Renal cortex interstitium (tissue), 15 donors: Measurements from ENCODE around the gene SYPL2. TPM values are rescaled to one million over a fixed set of nuclear protein-coding genes. Genes with fewer than 3 reads are reported as not detected.
"Not testable (repeated sequence)": the region's sequence is repeated elsewhere in the genome, so short reads cannot be mapped to it uniquely, and the experiment has no call there.

Experiments
- DNase-seq, 11 donors: peaks; one replicate each; pipeline ENCODE4 v3.0.0-alpha.2; 2013; ENCODE audit warnings: low read depth in 9 of 11, low spot score in 4 of 11; ENCODE audit errors: extremely low read depth in 1 of 11
- long read RNA-seq, 16 experiments: transcript quantifications; one replicate each; lab custom pipeline, GENCODE V29; 2026
- polyA plus RNA-seq, 3 donors: library from polyadenylated mRNA; unstranded; fragments of 120-200 nt; gene quantifications; one replicate each; pipeline ENCODE4 v1.2.1, GENCODE V29; 2013; ENCODE audit not compliant: insufficient read length in 3 of 3

SYPL2 gene
- 10 to 100 TPM in 2 of 3 donors, 1 to 10 TPM in 1; 8.6 to 15.0 (median 10.8) TPM for polyA plus RNA-seq
- long read RNA-seq, donor 1, partial matches to known transcripts, result 0 of 1 reads
- long read RNA-seq, donor 1, other reads (novel, unspliced or antisense), result 0 of 1 reads
- long read RNA-seq, donor 2, result 0 reads
- long read RNA-seq, donor 3, partial matches to known transcripts, result 0 of 1 reads
- long read RNA-seq, donor 3, other reads (novel, unspliced or antisense), result 0 of 1 reads
- long read RNA-seq, donor 4, partial matches to known transcripts, result 0 of 1 reads
- long read RNA-seq, donor 4, other reads (novel, unspliced or antisense), result 0 of 1 reads
- long read RNA-seq, donor 5, result 0 reads
- long read RNA-seq, donor 6, partial matches to known transcripts, result 0 of 1 reads
- long read RNA-seq, donor 6, other reads (novel, unspliced or antisense), result 0 of 1 reads
- long read RNA-seq, donor 7, partial matches to known transcripts, result 0 of 2 reads
- long read RNA-seq, donor 7, other reads (novel, unspliced or antisense), result 0 of 2 reads
- long read RNA-seq, donor 8, partial matches to known transcripts, result 0 of 2 reads
- long read RNA-seq, donor 8, other reads (novel, unspliced or antisense), result 0 of 2 reads
- long read RNA-seq, donor 9, partial matches to known transcripts, result 0 of 1 reads
- long read RNA-seq, donor 9, other reads (novel, unspliced or antisense), result 0 of 1 reads
- long read RNA-seq, donor 10, partial matches to known transcripts, result 0 of 2 reads
- long read RNA-seq, donor 10, other reads (novel, unspliced or antisense), result 0 of 2 reads
- long read RNA-seq, donor 11, result 0 reads
- long read RNA-seq, donor 12, result 0 reads
- long read RNA-seq, donor 13, partial matches to known transcripts, result 9 of 9 reads
- long read RNA-seq, donor 13, other reads (novel, unspliced or antisense), result 0 of 9 reads
- long read RNA-seq, donor 14, result 0 reads
- long read RNA-seq, donor 15, partial matches to known transcripts, result 0 of 1 reads
- long read RNA-seq, donor 15, other reads (novel, unspliced or antisense), result 0 of 1 reads
- long read RNA-seq, donor 16, partial matches to known transcripts, result 17 of 19 reads
- long read RNA-seq, donor 16, other reads (novel, unspliced or antisense), result 0 of 19 reads

DNA sequence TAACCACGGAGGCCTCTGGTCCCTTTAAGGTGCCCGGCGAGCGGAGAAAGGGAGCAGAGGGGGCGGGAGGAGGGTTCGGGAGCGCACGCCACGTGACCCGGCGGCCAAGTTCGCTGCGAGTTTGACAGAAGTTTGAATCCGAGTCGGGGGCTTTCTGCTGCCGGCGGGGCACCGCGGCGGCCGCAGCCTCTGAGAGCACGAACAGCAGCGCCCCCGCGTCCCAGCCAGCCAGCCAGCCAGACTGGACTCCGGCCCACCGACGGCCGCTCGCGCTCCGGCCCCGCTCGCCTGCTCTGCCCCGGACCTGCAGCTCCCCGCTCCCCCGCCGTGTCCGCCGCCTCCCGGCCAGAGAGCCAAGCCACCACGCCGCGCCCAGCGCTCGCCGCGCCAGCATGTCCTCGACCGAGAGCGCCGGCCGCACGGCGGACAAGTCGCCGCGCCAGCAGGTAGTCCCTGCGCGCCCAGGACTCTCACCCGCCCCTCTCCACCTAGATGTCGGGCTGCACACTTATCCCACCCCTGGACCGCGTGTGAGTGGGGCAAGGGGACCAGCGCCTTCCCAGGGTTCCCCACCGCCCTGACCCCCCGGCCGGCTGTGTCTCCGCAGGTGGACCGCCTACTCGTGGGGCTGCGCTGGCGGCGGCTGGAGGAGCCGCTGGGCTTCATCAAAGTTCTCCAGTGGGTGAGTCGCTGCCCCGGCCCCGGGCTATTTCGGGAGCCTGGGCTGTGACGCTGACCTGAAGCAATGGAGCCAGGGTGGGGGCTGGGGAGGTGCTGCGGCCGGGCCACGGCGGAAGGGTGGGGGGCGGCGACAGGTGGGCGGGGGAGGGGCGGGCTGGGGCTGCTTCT is at the start of gene SYPL2:
SYPL2 (plus strand) TSS at position 95 of the 849 bp plus-strand sequence; CDS start at position 393, 298 bp downstream.
- DNase-seq, result peak in 5 of 11 donors; percentile 30 to 47 (median 40)

DNA sequence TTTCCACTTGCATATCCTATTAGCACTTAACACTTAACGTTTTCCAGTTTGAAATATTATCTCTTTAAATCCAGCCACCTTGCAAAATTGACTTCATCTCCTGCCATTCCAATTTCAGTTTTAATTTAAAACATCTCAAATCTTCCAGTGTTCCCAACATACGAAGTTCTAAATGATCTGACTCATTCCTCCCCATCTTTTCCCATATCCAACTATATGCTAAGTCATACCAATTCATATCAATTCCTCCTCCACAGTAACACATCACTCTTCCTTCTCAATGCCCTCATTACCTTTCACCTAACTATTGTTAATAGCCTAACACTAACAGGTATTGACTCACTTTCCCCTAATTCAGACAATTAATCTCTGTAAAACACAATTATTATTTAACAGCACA is 42.8 kb upstream of the SYPL2 start:
- no peak for DNase-seq

DNA sequence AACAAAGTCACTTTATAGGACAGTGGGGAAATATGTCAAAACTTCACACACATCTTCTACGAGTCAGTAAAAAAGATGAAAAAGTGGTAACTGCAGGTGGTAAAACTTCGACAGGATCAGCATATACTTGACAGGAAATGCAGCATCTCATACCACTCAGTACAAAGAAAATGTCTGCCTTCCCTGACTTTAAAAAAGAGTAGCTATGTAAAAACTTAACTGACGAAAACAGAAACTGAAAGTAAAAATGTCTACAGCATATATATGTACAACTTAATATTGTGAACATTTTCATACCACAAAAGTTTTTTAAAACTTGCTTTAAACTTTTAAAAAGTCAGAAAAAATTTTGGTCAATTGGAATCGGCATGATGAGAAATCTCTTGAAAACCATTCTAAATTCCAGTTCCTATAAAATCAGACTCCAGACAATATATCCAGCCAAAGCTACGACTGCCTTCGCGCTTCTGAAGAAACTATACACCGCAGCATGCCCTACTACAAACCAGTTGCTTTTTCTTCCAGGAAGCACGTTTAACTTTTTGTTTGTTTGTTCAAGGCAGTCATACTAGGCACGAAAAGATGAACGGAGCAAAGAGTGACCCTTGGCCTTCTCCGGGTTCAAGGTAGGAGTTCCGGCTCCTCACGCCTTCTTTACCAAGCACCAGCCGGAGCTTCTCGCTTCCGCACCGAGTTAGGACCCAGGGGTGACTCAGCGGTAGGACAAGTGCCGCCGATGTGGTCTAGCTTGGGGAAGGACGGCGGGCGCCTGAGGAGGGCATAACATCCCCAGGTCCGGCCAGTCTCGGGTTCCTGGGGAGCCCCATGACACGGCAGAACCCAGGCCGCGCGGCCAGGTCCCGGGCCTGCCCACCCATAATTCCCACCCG is 40.7 kb upstream of the SYPL2 start:
- DNase-seq, result peak in 5 of 11 donors; percentile 0 to 18 (median 13)

DNA sequence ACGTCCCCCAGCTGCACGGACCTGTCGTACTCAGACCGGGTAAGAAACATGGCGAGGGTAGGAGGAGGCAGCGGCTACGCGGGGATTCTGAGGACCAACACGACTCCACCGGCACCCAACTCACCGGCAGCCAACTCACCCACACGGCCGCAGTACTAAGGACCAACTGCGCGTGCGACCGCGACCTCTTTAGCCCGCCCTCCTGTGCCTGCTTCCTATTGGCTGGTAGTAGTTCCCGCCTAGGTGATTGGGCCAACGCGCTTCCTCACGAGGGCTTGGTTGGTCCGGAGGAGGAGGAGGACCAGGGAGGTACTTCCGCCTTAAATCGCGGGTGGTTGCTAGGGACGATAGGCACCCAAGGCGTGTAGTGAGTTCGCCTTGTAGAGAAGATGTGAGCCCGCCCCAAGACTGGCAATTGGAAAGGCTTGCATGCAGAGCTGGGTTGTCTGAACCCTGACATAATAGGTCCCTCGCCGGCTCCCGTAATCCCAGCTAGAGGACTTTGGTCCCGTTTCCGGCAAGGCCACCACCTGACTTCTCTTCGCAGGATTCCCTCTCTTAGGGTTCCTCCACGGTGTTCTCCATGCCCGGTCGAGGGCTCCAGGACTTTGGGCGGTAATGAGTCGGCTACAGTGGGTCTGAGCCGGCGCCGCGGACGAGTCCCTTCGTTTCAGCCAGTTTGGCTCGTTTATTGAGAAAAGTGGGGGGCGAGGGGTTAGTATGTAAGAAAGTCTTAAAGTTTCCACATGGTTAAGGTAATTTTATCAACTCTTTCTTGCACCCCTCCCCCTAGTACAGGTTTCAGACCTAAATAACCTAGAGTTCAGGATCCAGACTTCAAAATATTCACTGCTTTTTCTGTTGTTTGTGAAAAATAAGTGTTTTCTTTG is 39.8 kb upstream of the SYPL2 start, which contains the start of gene PSMA5:
PSMA5 (minus strand) TSS at position 168 of the 890 bp plus-strand sequence; CDS start at position 50, 118 bp downstream.
- peak; percentile 89 to 98 (median 95) for DNase-seq

DNA sequence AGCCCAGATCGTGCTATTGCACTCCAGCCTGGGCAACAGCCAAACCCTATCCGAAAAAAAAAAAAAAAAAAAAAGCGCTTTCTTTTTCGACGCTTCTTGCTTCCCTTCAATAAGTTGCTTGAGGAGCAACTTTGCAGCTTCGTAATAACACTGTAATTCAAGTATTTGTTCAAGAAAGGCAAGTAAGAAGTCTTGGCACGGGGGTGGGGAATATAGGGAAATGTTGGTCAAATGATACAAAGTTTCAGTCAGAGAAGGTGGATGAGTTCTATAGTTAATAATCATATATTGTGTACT is 39.2 kb upstream of the SYPL2 start:
- peak in 1 of 11 donors; percentile 2 for DNase-seq

DNA sequence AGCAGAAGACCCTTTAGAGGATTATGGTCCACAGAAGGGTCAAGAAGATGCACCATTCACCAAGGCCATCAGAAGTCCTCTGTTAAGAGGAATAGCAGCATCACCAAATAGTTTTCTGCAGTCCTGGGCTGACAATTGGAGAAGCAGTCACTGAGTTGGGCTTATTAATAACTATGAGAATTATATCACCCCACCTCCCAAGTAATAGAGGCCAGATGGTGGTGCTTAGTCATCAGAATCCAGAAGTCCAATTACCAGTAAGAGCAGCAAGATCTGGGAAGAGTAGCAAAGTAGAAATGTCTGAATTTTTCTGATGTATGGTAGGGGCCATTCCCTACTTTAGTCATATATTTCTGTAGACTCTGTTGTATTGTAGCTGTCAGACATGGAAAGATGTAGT is 34.0 kb upstream of the SYPL2 start:
- no peak for DNase-seq

DNA sequence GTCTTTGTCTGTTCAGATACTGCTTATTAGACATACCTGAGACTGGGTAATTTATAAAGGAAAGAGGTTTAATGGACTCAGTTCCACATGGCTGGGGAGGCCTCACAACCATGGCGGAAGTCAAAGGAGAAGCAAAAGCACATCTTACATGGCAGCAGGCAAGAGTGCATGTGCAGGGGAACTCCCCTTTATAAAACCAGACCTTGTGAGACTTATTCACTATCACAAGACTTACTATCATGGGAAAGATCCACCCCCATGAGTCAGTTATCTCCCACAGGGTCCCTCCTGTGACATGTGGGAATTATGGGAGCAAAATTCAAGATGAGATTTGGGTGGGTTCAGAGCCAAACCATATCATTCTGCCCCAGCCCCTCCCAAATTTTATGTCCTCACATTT is 33.0 kb upstream of the SYPL2 start:
- no peak for DNase-seq

DNA sequence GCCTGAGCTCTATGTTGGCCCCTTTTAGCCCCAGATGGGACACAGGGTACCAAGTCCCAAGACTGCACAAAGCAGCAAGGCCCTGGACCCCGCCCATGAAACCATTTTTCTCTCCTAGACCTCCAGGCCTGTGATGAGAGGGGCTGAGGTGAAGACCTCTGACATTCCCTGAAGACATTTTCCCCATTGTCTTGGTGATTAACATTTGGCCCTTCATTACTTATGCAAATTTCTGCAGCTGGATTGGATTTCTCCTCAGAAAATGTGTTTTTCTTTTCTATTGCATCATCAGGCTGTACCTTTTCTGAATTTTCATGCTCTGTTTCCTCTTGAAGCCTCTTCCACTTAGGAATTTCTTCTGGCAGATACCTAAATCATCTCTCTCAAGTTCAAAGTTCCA is 31.9 kb upstream of the SYPL2 start:
- no peak for DNase-seq

DNA sequence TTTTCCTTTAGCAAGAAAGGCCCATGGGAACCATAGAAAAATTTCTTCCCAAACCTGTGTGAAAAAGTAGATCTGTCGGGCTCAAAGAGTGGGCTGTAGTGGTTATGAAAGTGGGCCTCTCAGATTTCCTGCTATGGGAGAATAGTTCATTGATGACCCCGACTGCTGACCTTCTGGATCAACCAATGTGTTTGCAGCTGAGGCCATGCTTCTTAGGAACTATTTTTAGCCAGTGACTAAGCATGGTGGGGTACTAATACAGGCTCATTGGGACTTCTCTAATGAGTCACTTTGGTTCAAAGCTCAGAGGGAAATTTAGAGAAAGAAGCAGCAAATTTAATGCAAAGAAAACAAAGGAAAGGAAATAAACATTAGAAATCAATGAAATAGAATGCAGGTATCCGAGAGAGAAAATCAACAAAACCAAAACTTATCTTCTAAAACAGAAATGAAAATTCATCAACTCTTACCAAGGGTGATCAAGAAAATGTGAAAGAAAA is 27.5 kb upstream of the SYPL2 start:
- DNase-seq, result no peak

DNA sequence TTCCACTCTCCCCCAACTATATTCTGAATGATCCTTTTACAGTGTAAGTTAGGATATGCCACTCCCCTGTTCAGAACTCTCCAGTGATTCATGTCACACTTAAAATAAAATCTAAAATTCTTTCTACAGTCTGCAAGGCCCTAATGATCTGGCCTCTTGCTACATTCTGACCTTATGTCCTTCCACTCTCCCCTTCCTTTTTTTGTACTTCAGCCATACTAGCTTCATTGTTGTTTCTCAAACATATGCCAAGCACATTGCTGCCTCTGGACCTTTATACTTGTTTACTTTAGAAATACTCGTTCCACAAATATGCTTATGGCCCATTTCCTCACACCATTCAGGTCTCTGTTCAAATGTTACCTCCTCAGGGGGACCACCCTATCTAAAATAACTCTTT is 25.3 kb upstream of the SYPL2 start:
- DNase-seq, result no peak

DNA sequence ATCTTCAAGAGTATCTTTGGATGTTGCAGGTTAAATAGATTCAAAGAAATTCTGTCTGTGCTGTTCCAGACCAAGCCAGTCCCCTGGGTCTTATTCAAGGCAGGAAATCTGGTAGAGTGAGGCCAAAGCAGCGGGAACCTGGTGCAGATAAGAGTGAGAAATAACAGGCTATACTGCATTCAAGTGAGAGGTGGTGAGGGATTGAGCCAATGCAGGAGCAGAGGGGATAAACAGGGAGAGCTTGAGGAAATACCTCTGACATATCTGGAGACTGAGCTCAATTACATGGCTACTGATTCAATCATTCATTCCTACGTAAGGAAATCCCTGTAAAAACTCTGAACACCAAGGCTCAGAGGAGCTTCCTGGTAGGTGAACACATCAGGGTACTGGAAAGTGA is 22.9 kb upstream of the SYPL2 start:
- no peak for DNase-seq

DNA sequence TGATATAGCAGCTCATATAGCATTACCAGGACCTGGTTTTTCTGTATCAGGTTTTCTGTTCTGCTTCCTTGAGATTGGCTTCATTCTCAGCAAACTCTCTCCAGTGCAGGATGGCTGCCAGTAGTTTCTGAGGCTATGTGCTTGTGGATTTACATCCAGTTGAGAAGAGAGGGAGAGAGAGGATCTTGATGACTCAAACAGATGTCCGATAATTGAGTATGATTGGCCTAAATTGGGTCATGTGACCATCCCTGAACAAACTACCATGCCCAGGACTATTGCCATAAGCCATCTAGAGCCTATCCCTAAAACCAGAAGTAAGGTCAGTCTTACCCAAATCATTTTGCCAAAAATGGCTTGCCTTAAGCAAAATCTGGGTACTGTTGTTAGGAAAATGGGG is 22.0 kb upstream of the SYPL2 start:
- no peak for DNase-seq

DNA sequence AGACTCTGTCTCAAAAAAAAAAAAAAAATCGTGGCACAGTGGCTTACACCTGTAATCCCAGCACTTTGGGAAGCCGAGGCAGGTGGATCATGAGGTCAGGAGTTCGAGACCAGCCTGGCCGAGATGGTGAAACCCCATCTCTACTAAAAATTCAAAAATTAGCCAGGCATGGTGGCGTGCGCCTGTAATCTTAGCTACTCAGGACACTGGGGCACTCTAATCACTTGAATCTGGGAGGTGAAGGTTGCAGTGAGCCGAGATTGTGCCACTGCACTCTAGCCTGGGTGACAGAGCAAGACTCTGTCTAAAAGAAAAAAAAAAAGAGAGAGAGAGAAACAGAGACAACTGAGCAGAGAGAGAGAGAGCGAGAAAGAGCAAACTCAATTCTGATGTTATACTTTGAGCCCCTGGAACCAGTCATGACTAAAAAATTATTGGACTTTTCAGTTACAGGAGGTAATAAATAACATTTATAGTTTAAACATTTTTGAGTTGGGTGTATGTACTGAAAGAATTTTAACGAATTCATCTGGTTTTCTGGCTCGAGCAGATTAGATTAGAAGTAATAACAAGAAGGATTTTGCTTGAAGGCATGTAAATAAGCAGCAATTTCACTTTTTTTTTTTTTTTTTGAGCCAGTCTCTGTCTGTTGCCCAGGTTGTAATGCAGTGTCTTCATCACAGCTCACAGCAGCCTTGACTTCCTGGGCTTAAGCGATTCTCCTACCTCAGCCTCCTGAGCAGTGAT is 20.2 kb upstream of the SYPL2 start:
- not testable (repeated sequence) for DNase-seq

DNA sequence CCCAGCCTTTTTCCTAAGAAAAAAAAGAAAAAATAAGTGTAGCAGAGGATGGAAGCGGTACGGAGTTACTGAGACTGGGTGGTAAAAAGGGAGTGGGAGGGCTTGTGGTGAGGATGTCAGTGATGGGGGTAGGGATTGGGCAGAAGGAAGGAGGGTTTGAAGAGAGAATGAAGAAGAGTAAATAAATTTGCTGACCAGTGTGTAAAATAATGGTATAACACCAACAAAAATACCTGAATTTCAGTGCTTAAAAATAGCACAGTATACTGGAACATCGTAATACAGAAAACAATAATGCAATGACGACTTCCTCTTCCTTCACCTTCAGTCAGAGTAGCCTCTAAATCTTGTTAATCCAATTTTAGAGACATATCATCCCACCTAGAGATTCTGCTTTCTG is 18.8 kb upstream of the SYPL2 start:
- DNase-seq, result no peak

DNA sequence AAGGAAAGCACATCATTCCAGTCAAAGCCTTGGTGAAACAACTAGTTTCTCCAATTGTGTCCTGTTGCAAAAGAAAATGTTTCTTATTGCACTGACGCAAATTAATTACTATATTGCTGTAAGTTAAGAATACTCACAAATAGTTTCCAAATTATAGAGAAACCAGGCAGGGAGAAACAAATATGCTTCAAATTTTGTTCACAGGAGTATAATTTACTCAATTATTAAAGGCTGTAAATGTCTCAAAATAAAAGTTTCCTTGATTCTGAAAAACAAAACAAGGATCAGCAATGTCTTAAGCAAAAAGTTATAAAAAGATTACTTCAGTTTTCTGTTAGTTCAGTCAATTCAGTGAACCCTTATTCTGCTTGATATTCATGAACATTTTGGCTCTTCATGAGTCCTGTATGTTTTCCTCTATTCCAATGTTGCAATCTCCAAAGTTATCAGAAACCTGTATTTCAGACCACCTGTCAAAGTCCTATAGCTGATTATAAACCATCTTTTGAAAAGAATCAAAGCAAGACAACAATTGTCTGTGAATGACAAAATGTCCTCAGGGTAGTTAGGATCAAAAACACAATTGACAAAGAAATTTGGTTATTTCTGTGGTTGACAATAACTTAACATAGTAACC is 11.7 kb upstream of the SYPL2 start:
- DNase-seq, result no peak

DNA sequence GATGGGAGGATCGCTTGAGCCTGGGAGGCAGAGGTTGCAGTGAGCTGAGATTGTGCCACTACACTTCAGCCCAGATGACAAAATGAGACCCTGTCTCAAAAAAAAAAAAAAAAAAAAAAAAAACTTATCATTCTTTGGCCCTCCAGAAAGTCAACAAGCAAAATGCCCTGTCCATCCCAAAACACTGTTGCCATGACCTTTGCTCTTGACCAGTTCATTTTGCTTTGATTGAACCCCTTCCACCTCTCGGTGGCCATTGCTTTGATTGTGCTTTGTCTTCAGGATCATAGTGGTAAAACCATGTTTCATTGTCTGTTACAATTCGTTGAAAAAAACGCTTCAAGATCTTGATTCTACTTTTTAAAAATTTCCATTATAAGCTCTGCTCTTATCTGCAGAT is 8.5 kb upstream of the SYPL2 start:
- no peak for DNase-seq
